OCI-LY1 (cell line): ENCODE data around the gene FHL5.

Source experiments
- H2AFZ ChIP-seq: fragments of 200-600 bp; sonication (generic), shearing (Covaris generic); 2 replicates; pipeline ENCODE4 v1.6.0; 2014; ENCODE audit warnings: antibody characterized with exemption, mild to moderate bottlenecking, low read length
- H3F3A ChIP-seq: fragments of 200-600 bp; sonication (generic), shearing (Covaris generic); 2 replicates; pipeline ENCODE4 v1.6.0; 2014; ENCODE audit warnings: mild to moderate bottlenecking, antibody characterized with exemption, low read length, moderate library complexity; ENCODE audit not compliant: insufficient read depth
- H3K27ac ChIP-seq: fragments of 200-600 bp; sonication (generic); 2 replicates; pipeline ENCODE4 v1.5.1; 2014; ENCODE audit warnings: low read length, mixed run types, mild to moderate bottlenecking, low read depth; ENCODE audit not compliant: poor library complexity, severe bottlenecking
- H3K27me3 ChIP-seq: fragments of 200-600 bp; sonication (generic); 2 replicates; pipeline ENCODE4 v1.6.0; 2014; ENCODE audit warnings: antibody characterized with exemption, mild to moderate bottlenecking, low read length, moderate library complexity; ENCODE audit not compliant: insufficient read depth
- H3K36me3 ChIP-seq: fragments of 200-600 bp; sonication (generic); 2 replicates; pipeline ENCODE4 v1.6.1; 2014; ENCODE audit warnings: mild to moderate bottlenecking, antibody characterized with exemption, low read length, moderate library complexity, mixed read lengths; ENCODE audit not compliant: insufficient read depth
- H3K4me1 ChIP-seq: fragments of 200-600 bp; sonication (generic); 2 replicates; pipeline ENCODE4 v1.5.1; 2014; ENCODE audit warnings: mild to moderate bottlenecking, low read length, moderate library complexity; ENCODE audit not compliant: insufficient read depth, severe bottlenecking
- H3K4me2 ChIP-seq: fragments of 200-600 bp; sonication (generic), shearing (Covaris generic); 2 replicates; pipeline ENCODE4 v1.6.1; 2014; ENCODE audit warnings: low read length
- H3K4me3 ChIP-seq: fragments of 200-600 bp; sonication (generic); 2 replicates; pipeline ENCODE4 v1.5.1; 2014; ENCODE audit warnings: low read length, low read depth, mild to moderate bottlenecking, mixed read lengths; ENCODE audit not compliant: poor library complexity, severe bottlenecking
- H3K79me2 ChIP-seq: fragments of 200-600 bp; shearing (Covaris generic); 2 replicates; pipeline ENCODE4 v1.6.1; 2016; ENCODE audit warnings: mixed run types, low read length, mixed read lengths; ENCODE audit not compliant: insufficient read depth
- H3K9ac ChIP-seq: fragments of 200-600 bp; sonication (generic), shearing (Covaris generic); 2 replicates; pipeline ENCODE4 v1.6.1; 2014; ENCODE audit warnings: mild to moderate bottlenecking, low read length, mixed read lengths
- H3K9me2 ChIP-seq: fragments of 200-600 bp; sonication (generic), shearing (Covaris generic); 2 replicates; pipeline ENCODE4 v1.6.1; 2014; ENCODE audit warnings: low read depth, mild to moderate bottlenecking, low read length, mixed read lengths
- H3K9me3 ChIP-seq: fragments of 200-600 bp; shearing (Covaris generic); 2 replicates; pipeline ENCODE4 v1.6.1; 2014; ENCODE audit warnings: low read length, mixed read lengths
- H4K20me1 ChIP-seq: fragments of 200-600 bp; sonication (generic), shearing (Covaris generic); 2 replicates; pipeline ENCODE4 v1.6.0; 2016; ENCODE audit warnings: mild to moderate bottlenecking, low read length; ENCODE audit not compliant: insufficient read depth
- EZH2 ChIP-seq: fragments of 200-600 bp; sonication (generic), shearing (Covaris generic); IDR thresholded peaks from 2 replicates; pipeline ENCODE4 v1.8.0; 2017; ENCODE audit warnings: borderline replicate concordance, mixed run types, mild to moderate bottlenecking, antibody characterized with exemption, low read length, moderate library complexity, mixed read lengths
- TF ChIP-seq, protein P1 (sequence below): fragments of 200-600 bp; sonication (generic), shearing (Covaris generic); IDR thresholded peaks from 2 replicates; pipeline ENCODE4 v1.5.1; 2017; ENCODE audit warnings: mild to moderate bottlenecking, antibody characterized with exemption, low read length, moderate library complexity, mixed read lengths

The FHL5 gene

DNA sequence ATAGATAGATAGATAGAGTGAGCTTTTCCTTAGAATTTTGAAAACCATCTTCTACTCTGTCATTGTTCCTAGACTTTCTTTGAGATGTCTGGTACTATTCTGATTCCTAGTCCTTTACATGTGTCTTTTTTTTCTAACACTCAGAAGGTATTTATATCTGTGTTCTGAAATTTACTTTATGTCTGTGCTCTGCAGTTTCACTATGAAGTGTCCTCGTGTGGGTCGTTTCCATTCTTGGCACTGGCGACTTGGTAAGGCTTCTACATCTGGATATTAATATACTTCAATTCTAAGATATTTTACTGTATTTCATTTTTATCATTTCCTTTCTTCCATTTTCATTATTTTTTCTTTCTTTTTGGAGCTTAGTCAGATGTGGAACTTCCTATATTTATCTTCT is 87.0 kb downstream of the FHL5 start:
- Histone ChIP-seq H3K9me3 (no peaks in the 10 kb centered on the region), H3K27ac (no peak overlapping the region), H3K9ac (no peak overlapping the region), H3K27me3 (no peaks in the 10 kb centered on the region), H2AFZ (no peak overlapping the region), H3K4me3 (no peak overlapping the region), H3K4me2 (no peak overlapping the region), H4K20me1 (no peaks in the 10 kb centered on the region), H3F3A (no peaks in the 10 kb centered on the region), H3K36me3 (no peaks in the 10 kb centered on the region; the same call in 1 of the 2 replicates), H3K9me2 (no peaks in the 10 kb centered on the region), H3K4me1 (no peaks in the 10 kb centered on the region), H3K79me2 (no peaks in the 10 kb centered on the region)
- no peak for TF ChIP-seq EZH2
- TF ChIP-seq, protein P1, sequence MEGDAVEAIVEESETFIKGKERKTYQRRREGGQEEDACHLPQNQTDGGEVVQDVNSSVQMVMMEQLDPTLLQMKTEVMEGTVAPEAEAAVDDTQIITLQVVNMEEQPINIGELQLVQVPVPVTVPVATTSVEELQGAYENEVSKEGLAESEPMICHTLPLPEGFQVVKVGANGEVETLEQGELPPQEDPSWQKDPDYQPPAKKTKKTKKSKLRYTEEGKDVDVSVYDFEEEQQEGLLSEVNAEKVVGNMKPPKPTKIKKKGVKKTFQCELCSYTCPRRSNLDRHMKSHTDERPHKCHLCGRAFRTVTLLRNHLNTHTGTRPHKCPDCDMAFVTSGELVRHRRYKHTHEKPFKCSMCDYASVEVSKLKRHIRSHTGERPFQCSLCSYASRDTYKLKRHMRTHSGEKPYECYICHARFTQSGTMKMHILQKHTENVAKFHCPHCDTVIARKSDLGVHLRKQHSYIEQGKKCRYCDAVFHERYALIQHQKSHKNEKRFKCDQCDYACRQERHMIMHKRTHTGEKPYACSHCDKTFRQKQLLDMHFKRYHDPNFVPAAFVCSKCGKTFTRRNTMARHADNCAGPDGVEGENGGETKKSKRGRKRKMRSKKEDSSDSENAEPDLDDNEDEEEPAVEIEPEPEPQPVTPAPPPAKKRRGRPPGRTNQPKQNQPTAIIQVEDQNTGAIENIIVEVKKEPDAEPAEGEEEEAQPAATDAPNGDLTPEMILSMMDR, result no peak

DNA sequence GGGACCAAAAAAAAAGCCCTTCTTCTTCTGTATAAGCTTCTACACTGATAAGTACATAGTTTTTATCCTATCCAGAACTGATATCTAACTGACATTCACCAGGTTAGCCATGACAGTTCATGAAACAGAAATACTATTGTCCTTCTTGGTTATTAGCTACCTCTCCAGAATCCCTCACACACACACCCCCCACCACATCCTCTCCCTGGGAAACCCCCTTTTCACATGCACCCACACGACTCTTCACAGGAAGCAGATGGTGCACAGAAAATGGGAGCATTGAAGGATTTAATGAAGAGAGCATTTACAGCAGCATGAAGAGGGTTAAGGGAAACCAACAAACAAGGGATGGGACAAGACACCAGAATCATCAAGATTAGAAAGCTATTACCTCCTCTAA is 88.9 kb downstream of the FHL5 start:
- Histone ChIP-seq H3K4me2 (no peak overlapping the region), H3K4me1 (no peaks in the 10 kb centered on the region), H3K36me3 (no peaks in the 10 kb centered on the region; the same call in 1 of the 2 replicates), H3K4me3 (no peak overlapping the region), H3K27me3 (no peaks in the 10 kb centered on the region), H2AFZ (no peak overlapping the region), H3K9me3 (no peaks in the 10 kb centered on the region), H3F3A (no peaks in the 10 kb centered on the region), H3K9me2 (no peaks in the 10 kb centered on the region), H3K79me2 (no peaks in the 10 kb centered on the region), H3K9ac (no peak overlapping the region), H4K20me1 (no peaks in the 10 kb centered on the region), H3K27ac (no peak overlapping the region)
- no peak for TF ChIP-seq EZH2
- TF ChIP-seq, protein P1, result no peak

DNA sequence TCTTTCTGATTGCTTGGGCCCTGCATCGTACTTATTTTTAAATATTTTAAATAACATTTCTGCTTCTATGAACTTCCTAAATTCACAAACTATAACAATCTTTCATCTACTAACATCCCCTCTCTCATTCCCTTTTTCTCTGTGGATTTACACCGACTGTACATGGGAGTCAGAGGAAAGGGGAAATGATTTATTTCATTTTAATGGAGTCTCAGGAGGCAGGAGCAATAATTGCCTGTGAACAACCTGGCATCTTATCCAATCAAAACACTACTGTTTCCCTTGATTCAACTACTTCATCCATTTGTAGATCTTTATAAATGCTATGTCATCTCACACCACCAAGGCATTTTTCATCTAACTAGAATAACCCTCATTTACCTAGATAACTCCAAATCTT is 89.6 kb downstream of the FHL5 start:
- Histone ChIP-seq H3K27ac (no peak overlapping the region), H3K9ac (no peak overlapping the region), H3F3A (no peaks in the 10 kb centered on the region), H3K4me1 (no peaks in the 10 kb centered on the region), H3K9me2 (no peaks in the 10 kb centered on the region), H2AFZ (no peak overlapping the region), H3K36me3 (no peaks in the 10 kb centered on the region; the same call in 1 of the 2 replicates), H3K9me3 (no peaks in the 10 kb centered on the region), H4K20me1 (no peaks in the 10 kb centered on the region), H3K79me2 (no peaks in the 10 kb centered on the region), H3K4me3 (no peak overlapping the region), H3K4me2 (no peak overlapping the region), H3K27me3 (no peaks in the 10 kb centered on the region)
- TF ChIP-seq, protein P1, result no peak
